Vagina (tissue), 2 donors: ENCODE measurements around the gene CLUH.

ENCODE experiments used
- CTCF ChIP-seq, 3 experiments: fragments of 450-650 bp in 2 of 3; fragments of 200-600 bp in 1 of 3; sonication (generic) in 1 of 3; IDR thresholded peaks; one replicate each; pipeline ENCODE4 v1.5.1; 2017 to 2019; ENCODE audit warnings: antibody characterized with exemption in 3 of 3, mild to moderate bottlenecking in 2 of 3, moderate library complexity in 2 of 3
- POLR2A ChIP-seq, 2 donors: fragments of 450-650 bp; IDR thresholded peaks; one replicate each; pipeline ENCODE4 v1.6.1; 2017; ENCODE audit warnings: antibody characterized with exemption in 2 of 2, mild to moderate bottlenecking in 2 of 2, moderate library complexity in 2 of 2
- POLR2AphosphoS5 ChIP-seq, 2 donors: sonication (generic); formaldehyde crosslinking; IDR thresholded peaks; one replicate each; pipeline ENCODE4 v1.9.0; 2017; ENCODE audit warnings: antibody characterized with exemption in 2 of 2, mild to moderate bottlenecking in 2 of 2, low read depth in 1 of 2; ENCODE audit not compliant: insufficient read depth in 1 of 2

- TF ChIP-seq CTCF (IDR thresholded peaks at IDR 0.05) (no peak), POLR2A (IDR thresholded peaks at IDR 0.05) (no peak), POLR2AphosphoS5 (IDR thresholded peaks at IDR 0.05; ENCODE audit: insufficient read depth in 1 of 2, low read depth in 1 of 2) (no peak)
Observed at GRCh38 chr17:2735896-2736295, 24.3 kb upstream of the CLUH start.
